SH-SY5Y (cell line): ENCODE data around the gene BMP10.

Experiments
- GATA2 ChIP-seq: IDR thresholded peaks from 2 replicates; pipeline ENCODE4 v1.6.1; 2011; ENCODE audit warnings: mild to moderate bottlenecking, low read depth, low read length
- GATA3 ChIP-seq: IDR thresholded peaks from 2 replicates; pipeline ENCODE4 v1.6.1; 2011; ENCODE audit warnings: low read depth, mild to moderate bottlenecking, low read length, moderate library complexity

- TF ChIP-seq GATA2: no peak
- no peak for TF ChIP-seq GATA3
Measured at GRCh38 chr2:68912111-68912510, 40.9 kb upstream of the BMP10 start.
